Skeletal muscle satellite cell (primary cell): ENCODE measurements around the gene PRKCB.
"Not testable (repeated sequence)": the region's sequence is repeated elsewhere in the genome, so short reads cannot be mapped to it uniquely, and the experiment has no call there.

Experiments used
- H3K27me3 ChIP-seq: 2 replicates; pipeline ENCODE4 v1.7.0; 2013; ENCODE audit warnings: low read length; ENCODE audit not compliant: control insufficient read depth, insufficient read depth
- H3K36me3 ChIP-seq: 2 replicates; pipeline ENCODE4 v1.7.0; 2013; ENCODE audit warnings: mild to moderate bottlenecking, control low read depth, low read length; ENCODE audit not compliant: insufficient read depth
- H3K4me1 ChIP-seq: 2 replicates; pipeline ENCODE4 v1.7.0; 2013; ENCODE audit warnings: low read length; ENCODE audit not compliant: control insufficient read depth, insufficient read depth
- H3K4me2 ChIP-seq: 2 replicates; pipeline ENCODE4 v1.7.0; 2013; ENCODE audit warnings: mild to moderate bottlenecking, low read length
- H3K4me3 ChIP-seq: 2 replicates; pipeline ENCODE4 v1.7.0; 2013; ENCODE audit warnings: low read length
- H3K9ac ChIP-seq: 2 replicates; pipeline ENCODE4 v1.7.0; 2013; ENCODE audit warnings: mild to moderate bottlenecking, low read depth, low read length, moderate library complexity
- H3K9me3 ChIP-seq: replicated peaks from 2 replicates; pipeline ENCODE4 v1.7.0; 2013; ENCODE audit warnings: mild to moderate bottlenecking, control low read depth, low read length

The PRKCB gene

GRCh38 chr16:23909792-23910418 lies 74.1 kb downstream of the PRKCB start:
- Histone ChIP-seq H3K4me1 (no peaks in the 10 kb centered on the region), H3K9me3 (peaks cover 4% of the 10 kb centered on the region), H3K36me3 (no peaks in the 10 kb centered on the region), H3K4me3 (no peak overlapping the region), H3K27me3 (no peaks in the 10 kb centered on the region), H3K4me2 (no peak overlapping the region), H3K9ac (no peak overlapping the region)

GRCh38 chr16:23914946-23915530 lies 79.3 kb downstream of the PRKCB start:
- Histone ChIP-seq H3K27me3 (no peaks in the 10 kb centered on the region), H3K4me3 (no peak overlapping the region), H3K4me1 (no peaks in the 10 kb centered on the region), H3K36me3 (no peaks in the 10 kb centered on the region), H3K9me3 (peaks cover 4% of the 10 kb centered on the region), H3K4me2 (no peak overlapping the region), H3K9ac (no peak overlapping the region)

DNA sequence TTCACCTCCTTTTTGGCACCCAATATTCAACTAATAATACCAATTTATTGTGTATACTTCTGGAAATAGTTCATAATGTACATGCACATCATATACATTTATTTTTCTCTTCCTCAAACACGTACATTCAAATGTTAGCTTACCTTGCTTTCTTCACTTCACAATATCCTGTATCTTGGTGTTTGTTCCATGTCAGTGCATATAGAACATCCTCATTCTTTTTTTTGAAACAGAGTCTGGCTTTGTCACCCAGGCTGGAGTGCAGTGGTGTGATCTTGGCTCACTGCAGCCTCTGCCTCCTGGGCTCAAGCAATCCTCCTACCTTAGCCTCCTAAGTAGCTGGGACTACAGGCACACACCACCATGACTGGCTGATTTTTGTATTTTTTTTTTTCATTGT lies 80.8 kb downstream of the PRKCB start:
- H3K9ac ChIP-seq, H3K27me3 ChIP-seq, H3K4me3 ChIP-seq, H3K9me3 ChIP-seq, H3K4me1 ChIP-seq, H3K4me2 ChIP-seq, H3K36me3 ChIP-seq: not testable (repeated sequence)

GRCh38 chr16:23917621-23918020 lies 81.8 kb downstream of the PRKCB start:
- Histone ChIP-seq H3K9me3 (peaks cover 4% of the 10 kb centered on the region), H3K4me2 (no peak overlapping the region), H3K9ac (no peak overlapping the region), H3K36me3 (no peaks in the 10 kb centered on the region), H3K27me3 (no peaks in the 10 kb centered on the region), H3K4me3 (no peak overlapping the region), H3K4me1 (no peaks in the 10 kb centered on the region)

- Histone ChIP-seq H3K4me1 (no peaks in the 10 kb centered on the region), H3K4me3 (no peak overlapping the region), H3K9me3 (no peaks in the 10 kb centered on the region), H3K9ac (no peak overlapping the region), H3K36me3 (no peaks in the 10 kb centered on the region), H3K4me2 (no peak overlapping the region), H3K27me3 (no peaks in the 10 kb centered on the region)
Observed at GRCh38 chr16:23920446-23920845, 84.7 kb downstream of the PRKCB start.

DNA sequence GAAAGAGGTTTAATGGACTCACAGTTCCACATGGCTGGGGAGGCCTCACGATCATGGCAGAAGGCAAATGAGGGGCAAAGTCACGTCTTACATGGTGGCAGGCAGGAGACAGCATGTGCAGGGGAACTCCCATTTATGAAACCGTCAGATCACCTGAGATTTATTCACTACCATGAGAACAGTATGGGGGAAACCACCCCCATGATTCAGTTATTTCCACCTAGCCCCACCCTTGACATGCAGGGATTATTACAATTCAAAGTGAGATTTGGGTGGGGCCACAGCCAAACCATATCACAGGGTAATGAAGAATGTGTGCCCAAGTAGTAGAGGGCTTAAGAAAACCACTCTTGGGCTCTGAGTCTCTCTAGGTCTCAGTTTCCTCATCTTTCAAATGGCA lies 85.1 kb downstream of the PRKCB start:
- no peaks in the 10 kb centered on the region for H3K4me1 ChIP-seq

DNA sequence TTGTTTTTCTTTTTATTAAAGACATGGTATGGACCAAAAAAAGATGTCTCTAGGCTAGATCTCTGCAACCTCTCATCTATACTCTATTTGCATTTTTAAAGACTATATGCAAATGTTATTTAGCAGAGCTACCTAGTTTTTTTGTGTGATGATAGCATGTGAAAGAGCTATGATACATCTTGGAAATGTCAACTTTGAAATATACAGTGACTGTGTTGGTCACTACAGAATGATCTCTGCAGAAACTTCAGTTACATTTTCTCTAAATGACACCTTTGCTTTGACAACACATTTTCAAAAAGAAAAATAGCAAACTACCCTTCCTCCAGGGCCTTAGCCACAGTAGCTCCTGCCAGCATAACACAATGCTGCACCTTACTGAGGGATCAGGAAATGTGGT lies 86.6 kb downstream of the PRKCB start:
- Histone ChIP-seq H3K4me2 (no peak overlapping the region), H3K4me3 (no peak overlapping the region), H3K4me1 (no peaks in the 10 kb centered on the region), H3K9me3 (no peaks in the 10 kb centered on the region), H3K9ac (no peak overlapping the region), H3K36me3 (no peaks in the 10 kb centered on the region), H3K27me3 (no peaks in the 10 kb centered on the region)

More for the DNA sequence above, 85.1 kb downstream of the PRKCB start:
- no peak overlapping the region for H3K4me3 ChIP-seq
- no peaks in the 10 kb centered on the region for H3K27me3 ChIP-seq
- no peaks in the 10 kb centered on the region for H3K36me3 ChIP-seq
- H3K9me3 ChIP-seq: no peaks in the 10 kb centered on the region
- H3K4me2 ChIP-seq: no peak overlapping the region
- H3K9ac ChIP-seq: no peak overlapping the region

DNA sequence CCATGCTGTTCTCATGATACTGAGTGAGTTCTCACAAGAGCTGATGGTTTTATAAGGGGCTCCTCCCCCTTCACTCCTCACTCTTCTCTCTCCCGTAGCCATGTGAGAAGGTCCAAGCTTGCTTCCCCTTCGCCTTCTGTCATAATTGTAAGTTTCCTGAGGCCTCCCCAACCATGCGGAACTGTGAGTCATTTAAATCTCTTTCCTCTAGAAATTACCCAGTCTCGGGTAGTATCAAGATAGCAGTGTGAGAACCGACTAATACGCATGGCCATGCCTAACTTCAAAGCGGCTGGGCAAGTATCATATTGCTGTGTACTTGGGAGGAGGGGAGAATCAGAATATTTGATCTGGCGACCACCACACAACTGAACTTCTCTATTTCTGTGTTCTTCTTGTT lies 88.3 kb downstream of the PRKCB start:
- H3K27me3 ChIP-seq: no peaks in the 10 kb centered on the region

GRCh38 chr16:23927796-23928195 lies 92.0 kb downstream of the PRKCB start:
- Histone ChIP-seq H3K36me3 (no peaks in the 10 kb centered on the region), H3K9ac (no peak overlapping the region), H3K4me3 (no peak overlapping the region), H3K4me2 (no peak overlapping the region), H3K27me3 (no peaks in the 10 kb centered on the region), H3K4me1 (no peaks in the 10 kb centered on the region), H3K9me3 (no peaks in the 10 kb centered on the region)

More for the DNA sequence above, 88.3 kb downstream of the PRKCB start:
- H3K4me1 ChIP-seq: no peaks in the 10 kb centered on the region
- no peak overlapping the region for H3K4me3 ChIP-seq
- H3K9me3 ChIP-seq: no peaks in the 10 kb centered on the region
- H3K36me3 ChIP-seq: no peaks in the 10 kb centered on the region
- H3K4me2 ChIP-seq: no peak overlapping the region
- H3K9ac ChIP-seq: no peak overlapping the region

- Histone ChIP-seq H3K4me2 (no peak overlapping the region), H3K27me3 (no peaks in the 10 kb centered on the region), H3K36me3 (no peaks in the 10 kb centered on the region), H3K9ac (no peak overlapping the region), H3K4me1 (no peaks in the 10 kb centered on the region), H3K4me3 (no peak overlapping the region), H3K9me3 (no peaks in the 10 kb centered on the region)
Observed at GRCh38 chr16:23929237-23929636, 93.5 kb downstream of the PRKCB start.

GRCh38 chr16:23929856-23930255 lies 94.1 kb downstream of the PRKCB start:
- Histone ChIP-seq H3K27me3 (no peaks in the 10 kb centered on the region), H3K36me3 (no peaks in the 10 kb centered on the region), H3K4me2 (no peak overlapping the region), H3K4me3 (no peak overlapping the region), H3K9ac (no peak overlapping the region), H3K9me3 (no peaks in the 10 kb centered on the region), H3K4me1 (no peaks in the 10 kb centered on the region)

DNA sequence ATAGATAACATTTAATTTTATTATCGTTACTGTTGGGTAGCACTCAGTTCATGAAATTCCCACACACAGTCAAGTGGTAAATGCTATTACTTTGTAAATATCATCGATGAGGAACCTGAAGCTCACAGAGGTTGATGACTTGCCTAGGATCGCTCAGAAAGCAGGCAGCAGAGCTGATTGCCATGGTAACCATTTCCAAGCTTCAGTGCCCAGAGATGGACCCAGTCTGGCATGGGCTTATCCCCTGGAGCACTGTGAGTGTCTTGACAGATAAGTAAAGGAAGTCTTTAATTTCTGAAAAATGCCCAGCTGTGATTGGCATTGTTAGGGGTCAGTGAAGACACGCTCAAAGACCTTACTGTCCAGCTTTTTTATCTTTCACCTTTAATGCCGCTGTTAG lies 95.0 kb downstream of the PRKCB start:
- Histone ChIP-seq H3K9ac (no peak overlapping the region), H3K4me3 (no peak overlapping the region), H3K4me2 (no peak overlapping the region)

More for the DNA sequence above, 95.0 kb downstream of the PRKCB start:
- H3K36me3 ChIP-seq: no peaks in the 10 kb centered on the region
- H3K4me1 ChIP-seq: no peaks in the 10 kb centered on the region
- no peaks in the 10 kb centered on the region for H3K9me3 ChIP-seq
- no peaks in the 10 kb centered on the region for H3K27me3 ChIP-seq
